ENCODE results near the gene CLDN9.

DNA sequence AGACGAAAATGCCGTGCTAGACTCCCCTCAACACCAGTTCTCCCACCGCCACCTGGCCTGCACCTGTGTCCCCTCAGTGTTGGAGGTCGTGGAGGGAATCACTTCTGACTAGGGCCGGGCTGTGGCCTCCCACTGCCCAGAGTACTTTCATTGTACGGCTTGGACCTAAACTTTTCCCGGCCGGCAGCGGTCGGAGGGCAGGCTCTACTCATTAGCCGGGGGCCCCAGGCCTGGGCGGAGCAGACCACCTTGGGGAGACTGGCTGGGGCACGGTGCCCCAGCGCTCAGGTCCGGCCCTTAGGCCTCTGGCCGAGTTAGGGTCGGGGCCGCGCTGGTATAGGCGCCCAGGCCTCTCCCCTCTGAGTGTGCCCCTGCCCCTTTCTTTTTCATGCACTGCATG lies 4.6 kb downstream of the CLDN9 start:
- TF ChIP-seq RAD21 (conservative IDR thresholded peaks at IDR 0.05): no peak
- no peak for TF ChIP-seq CTCF (IDR thresholded peaks at IDR 0.05; ENCODE audit: poor library complexity, severe bottlenecking)

Data from neural cell (in vitro differentiated cells).